ENCODE data around the gene ERAP2. TPM values are rescaled to one million over a fixed set of nuclear protein-coding genes. Genes with fewer than 3 reads are reported as not detected.

The ERAP2 gene
- polyA plus RNA-seq, 3 donors: 3.0 to 20.4 (median 3.4) TPM

GRCh38 chr5:96861076-96861475 lies 15.2 kb upstream of the ERAP2 start:
- no peaks in the 10 kb centered on the region for H3K4me1 ChIP-seq (ENCODE audit: control insufficient read depth in 1 of 2, insufficient read depth in 2 of 2, low read length in 2 of 2)
- WGBS (ENCODE audit: insufficient coverage): 100% methylated on average over 1 of the region's 2 CpGs
- no peaks in the 10 kb centered on the region for H4K20me1 ChIP-seq (ENCODE audit: insufficient read depth, low read length)
- no peak overlapping the region for H3K4me3 ChIP-seq (replicated peaks in 1 of 3; ENCODE audit: low read depth in 2 of 3, low read length in 3 of 3)
- H3K4me2 ChIP-seq (replicated peaks; ENCODE audit: extremely low read depth, low read length, poor library complexity, severe bottlenecking): no peak overlapping the region
- Mint-ChIP-seq H3K4me1 (peaks cover 6% of the 10 kb centered on the region), H3K27ac (no peak overlapping the region), H3K36me3 (no peaks in the 10 kb centered on the region), H3K9me3 (no peaks in the 10 kb centered on the region), H3K4me3 (no peak overlapping the region), H3K27me3 (ENCODE audit: low read depth in 3 of 3) (peaks cover 0 to 2% (median 0%) of the 10 kb centered on the region in 3 donors)
- H3K9me3 ChIP-seq (replicated peaks in 1 of 2; ENCODE audit: control insufficient read depth in 1 of 2, insufficient read depth in 1 of 2, low read length in 2 of 2): no peaks in the 10 kb centered on the region
- no peaks in the 10 kb centered on the region for H3K27me3 ChIP-seq (ENCODE audit: control insufficient read depth in 2 of 2, insufficient read depth in 2 of 2, low read length in 2 of 2)
- no peak overlapping the region for H3K9ac ChIP-seq (ENCODE audit: insufficient read depth, low read length, poor library complexity, severe bottlenecking)
- no peak overlapping the region for H2AFZ ChIP-seq (ENCODE audit: insufficient read depth, low read depth, low read length, poor library complexity, severe bottlenecking)
- no peaks in the 10 kb centered on the region for H3K36me3 ChIP-seq (replicated peaks in 1 of 2; ENCODE audit: control insufficient read depth in 1 of 2, insufficient read depth in 2 of 2, low read length in 2 of 2)
- no peaks in the 10 kb centered on the region for H3K79me2 ChIP-seq (ENCODE audit: insufficient read depth, low read length)
- DNase-seq: no peak
- TF ChIP-seq, protein P1, sequence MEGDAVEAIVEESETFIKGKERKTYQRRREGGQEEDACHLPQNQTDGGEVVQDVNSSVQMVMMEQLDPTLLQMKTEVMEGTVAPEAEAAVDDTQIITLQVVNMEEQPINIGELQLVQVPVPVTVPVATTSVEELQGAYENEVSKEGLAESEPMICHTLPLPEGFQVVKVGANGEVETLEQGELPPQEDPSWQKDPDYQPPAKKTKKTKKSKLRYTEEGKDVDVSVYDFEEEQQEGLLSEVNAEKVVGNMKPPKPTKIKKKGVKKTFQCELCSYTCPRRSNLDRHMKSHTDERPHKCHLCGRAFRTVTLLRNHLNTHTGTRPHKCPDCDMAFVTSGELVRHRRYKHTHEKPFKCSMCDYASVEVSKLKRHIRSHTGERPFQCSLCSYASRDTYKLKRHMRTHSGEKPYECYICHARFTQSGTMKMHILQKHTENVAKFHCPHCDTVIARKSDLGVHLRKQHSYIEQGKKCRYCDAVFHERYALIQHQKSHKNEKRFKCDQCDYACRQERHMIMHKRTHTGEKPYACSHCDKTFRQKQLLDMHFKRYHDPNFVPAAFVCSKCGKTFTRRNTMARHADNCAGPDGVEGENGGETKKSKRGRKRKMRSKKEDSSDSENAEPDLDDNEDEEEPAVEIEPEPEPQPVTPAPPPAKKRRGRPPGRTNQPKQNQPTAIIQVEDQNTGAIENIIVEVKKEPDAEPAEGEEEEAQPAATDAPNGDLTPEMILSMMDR (IDR thresholded peaks at IDR 0.05): no peak
- intact Hi-C loops (cut with micrococcal nuclease): loop anchor here in 1 of 2 donors (10.0 kb wide), 1 partner anchor 304 kb away; no protein-coding TSS in a partner anchor
- H3K27ac ChIP-seq (ENCODE audit: low read depth in 1 of 2, low read length in 2 of 2): no peak overlapping the region

GRCh38 chr5:96863114-96863513 lies 13.2 kb upstream of the ERAP2 start:
- Mint-ChIP-seq H3K27me3 (ENCODE audit: low read depth in 3 of 3) (peaks cover 1 to 2% (median 2%) of the 10 kb centered on the region in 3 donors), H3K36me3 (no peaks in the 10 kb centered on the region), H3K27ac (no peak overlapping the region), H3K4me3 (no peak overlapping the region), H3K4me1 (peaks cover 4% of the 10 kb centered on the region), H3K9me3 (no peaks in the 10 kb centered on the region)
- intact Hi-C loops (cut with micrococcal nuclease): loop anchor here in 1 of 2 donors (10.0 kb wide), 1 partner anchor 302 kb away; no protein-coding TSS in a partner anchor
- H2AFZ ChIP-seq (ENCODE audit: insufficient read depth, low read depth, low read length, poor library complexity, severe bottlenecking): no peak overlapping the region
- no peaks in the 10 kb centered on the region for H3K9me3 ChIP-seq (replicated peaks in 1 of 2; ENCODE audit: control insufficient read depth in 1 of 2, insufficient read depth in 1 of 2, low read length in 2 of 2)
- TF ChIP-seq, protein P1 (IDR thresholded peaks at IDR 0.05): no peak
- no peaks in the 10 kb centered on the region for H3K27me3 ChIP-seq (ENCODE audit: control insufficient read depth in 2 of 2, insufficient read depth in 2 of 2, low read length in 2 of 2)
- no peaks in the 10 kb centered on the region for H3K36me3 ChIP-seq (replicated peaks in 1 of 2; ENCODE audit: control insufficient read depth in 1 of 2, insufficient read depth in 2 of 2, low read length in 2 of 2)
- H3K27ac ChIP-seq (ENCODE audit: low read depth in 1 of 2, low read length in 2 of 2): no peak overlapping the region
- H3K4me2 ChIP-seq (replicated peaks; ENCODE audit: extremely low read depth, low read length, poor library complexity, severe bottlenecking): no peak overlapping the region
- 93% methylated on average over 2 of the region's 2 CpGs for WGBS (ENCODE audit: insufficient coverage)
- H3K9ac ChIP-seq (ENCODE audit: insufficient read depth, low read length, poor library complexity, severe bottlenecking): no peak overlapping the region
- no peaks in the 10 kb centered on the region for H4K20me1 ChIP-seq (ENCODE audit: insufficient read depth, low read length)
- H3K4me3 ChIP-seq (replicated peaks in 1 of 3; ENCODE audit: low read depth in 2 of 3, low read length in 3 of 3): no peak overlapping the region
- H3K4me1 ChIP-seq (ENCODE audit: control insufficient read depth in 1 of 2, insufficient read depth in 2 of 2, low read length in 2 of 2): no peaks in the 10 kb centered on the region
- DNase-seq: no peak
- no peaks in the 10 kb centered on the region for H3K79me2 ChIP-seq (ENCODE audit: insufficient read depth, low read length)
